NT2/D1 (cell line): ENCODE data around the gene CTNNA2.

Experiments used
- SUZ12 ChIP-seq: IDR thresholded peaks from 2 replicates; pipeline ENCODE4 v1.6.1; 2011; ENCODE audit not compliant: insufficient read length, insufficient read depth; ENCODE audit errors: extremely low read depth
- ZNF274 ChIP-seq: IDR thresholded peaks from 2 replicates; pipeline ENCODE4 v1.6.1; 2011; ENCODE audit warnings: mild to moderate bottlenecking, low read depth, low read length

GRCh38 chr2:80037310-80037709 lies 524.5 kb downstream of the CTNNA2 start:
- no peak for TF ChIP-seq SUZ12
- no peak for TF ChIP-seq ZNF274
